ENCODE data around the gene IZUMO1.

DNA sequence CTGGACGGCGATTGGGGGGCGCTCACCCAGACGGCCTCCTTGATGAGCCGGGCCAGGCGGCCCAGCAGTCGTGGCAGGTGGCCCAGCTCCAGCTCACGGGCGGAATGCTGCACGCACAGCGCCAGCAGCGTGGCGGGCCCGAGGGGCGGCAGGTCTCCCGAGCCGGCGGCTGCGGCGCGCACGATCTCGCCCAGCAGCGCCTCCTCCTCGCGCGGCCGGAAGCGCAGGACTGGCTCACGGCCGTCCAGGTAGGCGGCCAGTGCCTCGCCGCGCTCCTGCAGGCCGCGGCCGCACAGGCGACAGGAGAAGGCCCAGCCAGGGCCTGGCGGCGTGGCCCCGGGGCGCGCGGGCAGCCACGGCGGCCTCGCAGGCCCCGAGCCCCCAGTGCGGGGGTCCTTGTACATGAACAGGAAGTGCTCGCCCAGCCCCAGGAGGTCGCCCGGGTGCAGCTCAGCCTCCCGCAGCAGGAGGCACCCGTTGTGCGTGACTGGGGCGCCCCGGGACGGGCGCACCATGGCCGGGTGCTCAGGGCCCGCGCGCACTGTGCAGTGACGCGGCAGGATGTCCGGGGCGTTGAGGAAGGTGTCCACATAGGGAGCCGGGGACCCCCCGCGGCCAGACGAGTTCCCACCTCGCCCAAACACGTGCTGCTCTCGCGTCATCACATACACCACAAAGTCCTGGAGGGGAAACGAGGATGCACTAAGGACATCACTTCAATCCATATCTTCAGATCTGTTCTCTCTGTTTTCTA lies 17.6 kb downstream of the IZUMO1 start:
- TF ChIP-seq, protein P1, sequence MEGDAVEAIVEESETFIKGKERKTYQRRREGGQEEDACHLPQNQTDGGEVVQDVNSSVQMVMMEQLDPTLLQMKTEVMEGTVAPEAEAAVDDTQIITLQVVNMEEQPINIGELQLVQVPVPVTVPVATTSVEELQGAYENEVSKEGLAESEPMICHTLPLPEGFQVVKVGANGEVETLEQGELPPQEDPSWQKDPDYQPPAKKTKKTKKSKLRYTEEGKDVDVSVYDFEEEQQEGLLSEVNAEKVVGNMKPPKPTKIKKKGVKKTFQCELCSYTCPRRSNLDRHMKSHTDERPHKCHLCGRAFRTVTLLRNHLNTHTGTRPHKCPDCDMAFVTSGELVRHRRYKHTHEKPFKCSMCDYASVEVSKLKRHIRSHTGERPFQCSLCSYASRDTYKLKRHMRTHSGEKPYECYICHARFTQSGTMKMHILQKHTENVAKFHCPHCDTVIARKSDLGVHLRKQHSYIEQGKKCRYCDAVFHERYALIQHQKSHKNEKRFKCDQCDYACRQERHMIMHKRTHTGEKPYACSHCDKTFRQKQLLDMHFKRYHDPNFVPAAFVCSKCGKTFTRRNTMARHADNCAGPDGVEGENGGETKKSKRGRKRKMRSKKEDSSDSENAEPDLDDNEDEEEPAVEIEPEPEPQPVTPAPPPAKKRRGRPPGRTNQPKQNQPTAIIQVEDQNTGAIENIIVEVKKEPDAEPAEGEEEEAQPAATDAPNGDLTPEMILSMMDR (IDR thresholded peaks at IDR 0.05; ENCODE audit: control extremely low read depth in 1 of 3, insufficient read depth in 1 of 3, low read depth in 1 of 3, low read length in 3 of 3), result peak; percentile 37 to 47 (median 47); a peak in 3 of 4 replicates
- TF ChIP-seq SP1 (IDR thresholded peaks at IDR 0.05; ENCODE audit: low read depth, low read length), result no peak
- TF ChIP-seq JUND (IDR thresholded peaks at IDR 0.05; ENCODE audit: low read length), result no peak
- no peak for TF ChIP-seq EZH2 (IDR thresholded peaks at IDR 0.05; ENCODE audit: low read depth, low read length, severe bottlenecking)
- no peak for TF ChIP-seq POLR2A (IDR thresholded peaks at IDR 0.05; ENCODE audit: control extremely low read depth in 1 of 2, low read depth in 2 of 2, low read length in 2 of 2)
- TF ChIP-seq POLR2AphosphoS5 (IDR thresholded peaks at IDR 0.05; ENCODE audit: low read depth, low read length), result no peak; the same call in 1 of the 2 replicates
- TF ChIP-seq BCL11A (IDR thresholded peaks at IDR 0.05; ENCODE audit: low read depth in 2 of 2, low read length in 2 of 2), result no peak
